HG03196 (cell line): ENCODE measurements around the gene NDUFAF7.
"Not testable (repeated sequence)": the region's sequence is repeated elsewhere in the genome, so short reads cannot be mapped to it uniquely, and the experiment has no call there.

ENCODE experiments used
- ATAC-seq: cut with Tn5 transposase; IDR thresholded peaks from one replicate; pipeline ENCODE4 v1.9.1; 2021; ENCODE audit not compliant: unreplicated experiment

NDUFAF7 gene

DNA sequence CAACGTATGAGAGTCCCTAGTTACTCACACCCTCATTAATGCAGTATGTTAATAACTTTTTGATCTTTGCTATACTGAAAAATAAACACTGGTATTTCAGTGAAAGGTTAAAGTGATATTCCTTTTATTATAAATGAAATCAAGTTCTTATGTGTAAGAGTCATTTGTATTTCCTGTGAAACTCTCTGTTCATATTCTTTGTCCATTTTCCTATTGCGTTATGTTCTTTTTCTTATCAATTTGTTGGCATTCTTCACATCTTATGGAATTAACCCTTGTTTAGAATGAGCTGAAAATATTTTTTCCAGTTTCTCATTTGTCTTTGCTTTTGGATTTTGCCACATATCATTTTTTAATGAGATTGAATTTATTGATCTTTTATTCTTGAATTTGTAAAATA is 44.8 kb downstream of the NDUFAF7 start:
- no peak for ATAC-seq

- no peak for ATAC-seq
These were observed 50.5 kb downstream of the NDUFAF7 start for GRCh38 chr2:37281916-37282315.

DNA sequence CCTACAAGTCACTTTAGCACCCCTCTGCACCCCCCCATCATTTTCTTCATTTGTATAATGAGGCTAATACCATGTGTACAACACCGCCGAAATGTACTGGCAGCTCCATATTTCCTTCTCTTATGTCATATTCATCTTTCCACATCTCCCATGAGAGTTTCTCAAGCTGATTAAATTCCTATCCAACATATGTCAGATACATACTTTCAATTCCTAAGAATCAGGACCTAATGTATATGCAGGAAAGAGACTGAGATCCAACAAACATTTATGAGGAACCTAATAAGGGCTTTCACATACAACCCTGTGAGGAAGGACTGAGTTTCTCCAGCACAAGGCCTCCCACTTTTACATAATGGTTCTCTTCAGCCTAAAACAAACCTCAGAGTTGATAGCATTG is 51.3 kb downstream of the NDUFAF7 start:
- ATAC-seq = no peak

DNA sequence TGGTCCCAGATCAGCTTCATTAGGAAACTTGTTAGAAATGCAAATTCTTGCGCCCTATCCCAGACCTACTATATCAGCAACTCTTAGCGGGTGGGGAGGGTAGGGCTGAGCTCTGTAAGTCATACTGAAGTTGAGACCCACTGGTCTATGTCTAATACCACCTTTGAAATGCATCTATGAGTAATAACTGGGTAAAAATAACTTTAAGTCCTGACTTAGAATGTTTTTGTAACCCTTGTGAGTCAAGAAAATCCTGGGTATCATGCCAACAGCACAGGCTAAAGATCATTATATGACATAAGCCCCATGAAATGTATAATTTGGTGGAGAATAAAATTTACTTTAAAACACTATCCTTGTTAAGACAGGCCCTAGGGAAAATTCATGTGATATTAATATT is 51.7 kb downstream of the NDUFAF7 start:
- no peak for ATAC-seq

DNA sequence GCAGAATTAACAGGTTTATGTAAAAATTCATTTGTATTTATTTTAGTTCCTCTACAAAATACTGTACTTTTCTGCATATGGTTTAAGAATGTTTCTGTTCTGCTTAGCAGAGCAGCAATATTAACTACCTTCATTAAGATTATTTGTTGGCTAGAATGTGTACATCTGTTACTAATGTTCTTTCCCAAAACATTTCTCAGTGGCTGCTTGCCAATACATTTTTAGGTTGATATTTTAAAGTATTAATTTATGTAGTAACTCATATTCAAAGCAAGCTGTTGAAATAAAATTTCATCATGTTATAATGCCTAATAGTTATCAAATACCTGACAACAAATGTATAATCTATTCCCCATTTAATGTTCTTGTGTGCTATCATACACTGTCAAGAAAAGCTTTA is 52.9 kb downstream of the NDUFAF7 start:
- ATAC-seq = no peak

DNA sequence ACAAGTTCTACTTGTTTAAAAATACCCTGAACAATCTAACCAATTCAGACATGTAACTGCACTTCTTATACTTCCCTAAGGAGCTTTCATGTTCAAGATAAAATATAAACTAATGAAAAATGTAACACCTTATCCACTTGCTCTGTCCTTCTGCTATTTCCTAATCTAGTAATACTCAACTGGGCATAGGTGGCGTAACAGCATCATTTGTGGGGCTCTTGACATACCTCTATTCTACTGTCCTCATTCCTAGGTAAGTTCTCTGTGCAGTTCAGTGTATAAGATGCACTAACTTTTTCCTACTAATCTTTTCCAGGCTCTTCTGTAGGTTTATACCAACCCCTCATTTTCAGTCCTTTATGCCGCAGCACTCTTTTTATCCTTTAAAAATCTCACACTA is 56.5 kb downstream of the NDUFAF7 start:
- no peak for ATAC-seq

- no peak for ATAC-seq
These were observed 60.2 kb downstream of the NDUFAF7 start for GRCh38 chr2:37291680-37292079.

GRCh38 chr2:37294858-37295257 is 63.4 kb downstream of the NDUFAF7 start:
- not testable (repeated sequence) for ATAC-seq

GRCh38 chr2:37295469-37296073 is 64.1 kb downstream of the NDUFAF7 start:
- ATAC-seq = no peak

DNA sequence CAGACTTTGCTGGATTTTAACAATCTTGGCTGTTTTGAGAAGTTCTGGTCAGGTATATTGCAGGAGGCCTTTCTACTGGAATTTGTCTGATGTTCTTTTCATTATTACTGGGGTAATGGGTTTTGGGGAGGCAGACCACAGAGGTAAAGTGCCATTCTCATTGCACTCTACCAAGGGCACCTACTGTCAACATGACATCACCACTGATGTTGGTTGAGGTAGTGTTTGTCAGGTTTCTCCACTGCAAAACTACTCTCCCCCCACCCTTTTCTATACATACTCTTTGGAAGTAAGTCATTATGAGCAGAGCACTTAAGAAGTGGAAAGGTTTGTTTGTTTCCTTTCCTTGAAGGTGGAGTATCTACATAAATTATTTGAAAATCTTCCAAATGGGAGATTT is 66.2 kb downstream of the NDUFAF7 start:
- ATAC-seq = no peak
